Measurements from ENCODE around the gene MGRN1.

MGRN1 gene

DNA sequence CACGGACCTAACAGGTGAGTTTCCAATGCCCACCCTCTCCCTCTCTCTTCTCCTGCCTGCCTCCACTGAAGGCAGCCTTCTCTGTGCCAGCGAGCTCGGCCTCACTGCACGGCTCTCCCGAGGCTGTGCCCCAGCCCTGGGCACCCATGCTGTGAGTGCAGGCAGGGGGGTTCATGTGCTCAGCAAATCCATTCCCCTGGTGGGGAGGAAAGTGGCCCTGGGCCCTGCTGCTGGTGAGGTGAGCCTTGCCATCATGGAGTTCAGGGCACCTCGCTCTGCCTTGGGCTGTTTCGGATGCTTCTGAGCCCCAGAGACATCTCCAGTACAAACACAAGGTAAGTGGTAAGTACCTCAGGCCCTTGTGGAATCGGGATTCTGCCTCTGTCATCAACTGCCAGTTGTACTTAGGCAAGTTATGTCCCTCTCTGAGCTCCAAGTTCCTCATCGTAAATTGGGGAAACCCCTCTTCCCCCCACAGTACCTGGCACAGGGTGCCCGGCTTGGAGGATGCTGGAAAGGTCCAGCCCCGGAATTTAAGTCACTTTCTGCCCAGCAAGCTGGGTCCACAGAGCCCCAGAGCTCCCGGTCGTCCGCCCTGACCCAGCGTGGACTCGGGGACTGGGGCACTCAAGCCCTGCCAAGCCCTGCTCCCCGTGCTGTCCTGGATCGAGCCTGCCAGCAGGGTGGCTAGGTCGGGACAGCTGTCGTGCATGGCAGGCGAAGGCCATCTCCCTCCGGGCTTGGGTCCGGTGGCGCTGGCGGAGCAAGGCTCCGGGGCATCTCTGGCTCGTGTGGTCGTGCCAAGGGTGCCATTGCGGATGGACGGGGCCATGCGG lies 68.1 kb downstream of the MGRN1 start:
- 34% methylated on average over 31 of the region's 31 CpGs for WGBS
- H3K27me3 ChIP-seq (ENCODE audit: insufficient read depth, low read length): no peaks in the 10 kb centered on the region
- no peaks in the 10 kb centered on the region for H3K9me3 ChIP-seq (ENCODE audit: insufficient read depth, low read depth, low read length)
- peaks cover 28% of the 10 kb centered on the region for H3K36me3 ChIP-seq (ENCODE audit: insufficient read depth, low read length)
- peak overlapping the region; percentile 95 for H3K4me3 ChIP-seq (ENCODE audit: low read length)
- H3K27ac ChIP-seq (ENCODE audit: low read depth, low read length): peak overlapping the region; percentile 53; the same call in 1 of the 2 replicates
- peak overlapping the region; percentile 58 for H3K9ac ChIP-seq (ENCODE audit: low read depth, low read length)
- H3K4me1 ChIP-seq (ENCODE audit: insufficient read depth, low read length): no peaks in the 10 kb centered on the region

DNA sequence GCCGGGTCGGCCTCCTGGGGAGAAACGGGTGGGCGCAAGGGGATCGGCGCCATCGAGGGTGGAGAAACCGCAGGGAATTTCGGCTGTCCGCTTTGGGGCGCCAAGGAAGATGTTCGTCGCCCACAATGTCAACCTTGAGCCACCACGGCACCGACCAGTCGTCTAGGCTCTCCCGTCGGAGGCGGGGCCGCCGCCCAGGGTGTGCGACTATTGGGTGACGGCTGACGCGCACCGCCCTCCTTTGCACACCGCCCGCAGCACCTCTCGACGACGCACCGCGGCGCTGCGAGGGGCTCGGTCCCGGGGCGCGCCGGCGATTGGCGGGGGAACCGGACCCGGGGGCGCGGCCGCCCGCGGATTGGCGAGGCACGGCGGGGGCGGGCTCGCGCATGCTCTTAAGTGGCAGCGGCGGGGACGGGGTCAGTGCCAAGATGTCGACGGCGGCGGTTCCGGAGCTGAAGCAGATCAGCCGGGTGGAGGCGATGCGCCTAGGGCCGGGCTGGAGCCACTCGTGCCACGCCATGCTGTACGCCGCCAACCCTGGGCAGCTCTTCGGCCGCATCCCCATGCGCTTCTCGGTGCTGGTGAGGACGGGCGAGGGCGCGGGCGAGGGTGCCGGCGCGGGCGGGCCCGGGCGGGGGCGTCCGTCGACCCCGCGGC lies 68.8 kb downstream of the MGRN1 start, which contains the start of gene NUDT16L1:
Gene NUDT16L1 (plus strand): TSS at position 267 of the 660 bp plus-strand sequence. CDS start 165 bp downstream, at position 432.
- H3K4me1 ChIP-seq (ENCODE audit: insufficient read depth, low read length): no peaks in the 10 kb centered on the region
- under 1% methylated on average over 91 of the region's 91 CpGs for WGBS
- peak within 1 kb of the TSS; percentile 90 for H3K9ac ChIP-seq (ENCODE audit: low read depth, low read length)
- H3K27ac ChIP-seq (ENCODE audit: low read depth, low read length): peak within 1 kb of the TSS; percentile 84
- no peaks in the 10 kb centered on the region for H3K9me3 ChIP-seq (ENCODE audit: insufficient read depth, low read depth, low read length)
- H3K4me3 ChIP-seq (ENCODE audit: low read length): peak within 1 kb of the TSS; percentile 95
- H3K36me3 ChIP-seq (ENCODE audit: insufficient read depth, low read length): peaks cover 33% of the 10 kb centered on the region
- no peaks in the 10 kb centered on the region for H3K27me3 ChIP-seq (ENCODE audit: insufficient read depth, low read length)

DNA sequence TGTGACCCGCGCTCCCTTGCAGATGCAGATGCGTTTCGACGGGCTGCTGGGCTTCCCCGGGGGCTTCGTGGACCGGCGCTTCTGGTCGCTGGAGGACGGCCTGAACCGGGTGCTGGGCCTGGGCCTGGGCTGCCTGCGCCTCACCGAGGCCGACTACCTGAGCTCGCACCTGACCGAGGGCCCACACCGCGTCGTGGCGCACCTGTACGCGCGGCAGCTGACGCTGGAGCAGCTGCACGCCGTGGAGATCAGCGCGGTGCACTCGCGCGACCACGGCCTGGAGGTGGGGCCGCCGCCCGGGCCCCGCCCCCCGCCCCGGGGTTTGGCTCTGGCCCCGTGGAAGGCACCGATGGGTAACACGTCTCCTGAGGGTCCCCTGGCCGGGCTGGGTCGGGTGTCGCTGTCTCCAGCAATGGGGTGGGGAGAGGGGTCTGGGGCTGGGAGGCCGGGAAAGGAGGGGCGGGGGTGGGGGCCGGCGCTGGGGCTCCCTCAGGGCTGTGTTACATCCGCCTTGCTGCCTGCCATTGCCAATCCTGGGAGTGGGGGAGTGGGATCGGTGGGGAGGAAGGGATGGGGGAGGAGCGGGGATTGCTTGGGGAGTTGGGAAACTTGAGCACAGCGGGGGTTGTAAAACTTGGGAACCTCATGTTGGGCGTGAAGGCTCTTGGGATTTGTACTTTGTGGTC lies 69.5 kb downstream of the MGRN1 start:
- Histone ChIP-seq H3K27me3 (ENCODE audit: insufficient read depth, low read length) (no peaks in the 10 kb centered on the region), H3K9ac (ENCODE audit: low read depth, low read length) (peak overlapping the region; percentile 90), H3K27ac (ENCODE audit: low read depth, low read length) (peak overlapping the region; percentile 84), H3K36me3 (ENCODE audit: insufficient read depth, low read length) (peaks cover 39% of the 10 kb centered on the region), H3K4me1 (ENCODE audit: insufficient read depth, low read length) (no peaks in the 10 kb centered on the region), H3K4me3 (ENCODE audit: low read length) (peak overlapping the region; percentile 95), H3K9me3 (ENCODE audit: insufficient read depth, low read depth, low read length) (no peaks in the 10 kb centered on the region)
- under 1% methylated on average over 54 of the region's 54 CpGs for WGBS

DNA sequence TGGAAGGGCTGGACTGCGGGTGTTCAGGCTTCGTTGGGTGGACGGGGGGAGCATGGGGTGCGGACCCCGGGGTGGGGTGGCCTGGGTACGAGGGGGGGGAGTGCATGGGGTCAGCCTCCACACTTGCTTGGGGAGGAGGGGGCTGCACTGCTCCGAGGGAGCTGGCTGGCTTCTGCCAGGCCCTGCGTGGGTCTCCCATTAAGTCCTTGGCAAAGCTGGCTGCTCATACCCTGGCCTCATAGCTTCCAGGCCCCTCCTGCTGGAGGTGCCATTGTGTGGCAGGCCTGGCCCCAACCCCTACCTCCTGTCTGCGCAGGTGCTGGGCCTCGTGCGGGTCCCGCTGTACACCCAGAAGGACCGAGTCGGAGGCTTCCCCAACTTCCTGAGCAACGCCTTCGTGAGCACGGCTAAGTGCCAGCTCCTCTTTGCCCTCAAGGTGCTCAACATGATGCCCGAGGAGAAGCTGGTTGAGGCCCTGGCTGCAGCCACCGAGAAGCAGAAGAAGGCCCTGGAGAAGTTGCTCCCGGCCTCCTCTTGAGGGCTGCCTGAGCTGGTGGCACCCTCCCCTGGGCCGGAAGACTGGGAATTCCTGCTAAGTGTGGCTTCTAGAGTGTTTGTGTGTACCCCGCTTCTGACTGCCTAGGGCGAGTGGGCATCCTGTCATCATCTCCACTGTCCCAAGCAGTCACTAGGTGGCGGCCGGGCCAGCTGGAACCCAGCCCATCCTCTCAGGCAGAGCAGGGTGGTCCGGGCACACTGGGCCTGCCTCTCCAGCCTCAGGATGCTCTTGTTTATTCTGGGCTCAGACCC lies 70.2 kb downstream of the MGRN1 start:
- Histone ChIP-seq H3K9ac (ENCODE audit: low read depth, low read length) (no peak overlapping the region), H3K4me1 (ENCODE audit: insufficient read depth, low read length) (no peaks in the 10 kb centered on the region), H3K36me3 (ENCODE audit: insufficient read depth, low read length) (peaks cover 47% of the 10 kb centered on the region), H3K9me3 (ENCODE audit: insufficient read depth, low read depth, low read length) (no peaks in the 10 kb centered on the region), H3K27ac (ENCODE audit: low read depth, low read length) (no peak overlapping the region), H3K27me3 (ENCODE audit: insufficient read depth, low read length) (no peaks in the 10 kb centered on the region), H3K4me3 (ENCODE audit: low read length) (peak overlapping the region; percentile 95)
- WGBS: 80% methylated on average over 26 of the region's 26 CpGs

DNA sequence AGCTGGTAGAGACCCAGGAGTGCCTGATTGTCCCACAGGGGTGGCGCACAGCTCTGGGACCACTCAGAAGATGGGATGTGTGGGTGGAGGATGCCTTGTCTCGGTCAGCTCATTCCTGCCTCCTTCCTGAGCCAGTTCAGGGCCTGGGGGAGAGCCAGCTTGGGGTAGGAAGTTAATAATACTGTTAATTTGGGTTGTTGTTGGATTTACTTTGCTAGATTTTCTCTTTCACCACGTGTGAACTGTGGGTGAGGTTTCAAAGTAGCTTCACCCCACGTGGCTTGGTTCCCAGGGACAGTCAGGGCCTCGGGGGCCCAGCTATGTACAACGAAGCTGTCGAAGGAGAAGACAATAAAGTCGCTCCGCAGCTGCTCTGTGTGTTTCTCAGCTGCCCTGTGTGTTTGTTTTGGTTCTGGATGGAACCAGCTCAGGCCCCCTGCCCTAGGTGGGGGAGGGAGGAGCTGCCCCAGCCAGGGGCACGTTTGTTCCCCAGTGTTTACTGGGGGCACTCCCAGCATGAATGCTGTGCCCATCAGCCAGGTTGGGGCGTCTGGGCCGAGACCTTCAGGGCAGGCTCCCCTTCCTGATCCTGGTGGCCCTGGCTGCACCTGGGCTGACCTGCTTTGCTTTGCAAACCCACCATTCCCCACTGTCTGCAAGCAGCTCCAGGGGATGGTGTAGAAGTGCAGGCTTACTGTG lies 71.0 kb downstream of the MGRN1 start:
- no peak overlapping the region for H3K9ac ChIP-seq (ENCODE audit: low read depth, low read length)
- no peak overlapping the region for H3K4me3 ChIP-seq (ENCODE audit: low read length)
- WGBS: 90% methylated on average over 12 of the region's 12 CpGs

DNA sequence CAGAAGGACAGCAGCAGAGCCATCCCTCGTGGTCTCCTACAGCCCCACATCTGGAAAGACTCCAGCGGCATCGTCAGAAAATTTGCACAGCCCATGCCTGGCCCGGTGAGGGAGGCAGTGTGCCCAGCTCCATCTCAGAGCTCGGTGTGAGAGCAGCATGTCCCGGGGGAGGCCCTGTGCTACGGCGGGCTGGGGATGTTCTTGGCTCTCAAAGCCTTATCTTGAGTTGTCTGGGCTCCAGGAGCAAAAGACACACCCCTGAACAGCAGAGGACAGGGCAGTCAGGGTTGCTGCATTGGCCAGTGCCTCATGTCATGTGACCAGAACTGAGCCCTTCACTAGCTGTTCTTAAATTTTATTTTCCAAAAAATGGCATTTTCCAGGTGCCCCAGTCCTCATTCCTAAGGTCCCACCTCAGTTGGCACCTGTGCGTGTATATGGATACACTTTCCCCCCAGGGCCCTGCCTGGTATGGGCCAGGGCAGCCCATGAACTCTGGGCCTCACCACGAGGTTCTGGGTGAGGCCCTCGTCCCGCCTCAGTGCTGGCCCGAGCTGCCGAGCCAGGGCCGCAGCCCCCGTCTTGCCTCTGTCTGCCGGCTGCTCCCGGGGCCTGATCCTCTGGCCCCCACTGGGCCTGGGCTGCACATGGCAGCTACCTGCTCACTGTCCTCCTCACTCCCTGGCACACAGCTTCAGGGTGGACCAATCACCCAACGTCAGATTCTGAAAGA lies 71.7 kb downstream of the MGRN1 start:
- peaks cover 60% of the 10 kb centered on the region for H3K36me3 ChIP-seq (ENCODE audit: insufficient read depth, low read length)
- H3K9ac ChIP-seq (ENCODE audit: low read depth, low read length): no peak overlapping the region

More for the DNA sequence above, 71.0 kb downstream of the MGRN1 start:
- peak overlapping the region; percentile 35; the same call in 1 of the 2 replicates for H3K27ac ChIP-seq (ENCODE audit: low read depth, low read length)
- H3K36me3 ChIP-seq (ENCODE audit: insufficient read depth, low read length): peaks cover 53% of the 10 kb centered on the region
- no peaks in the 10 kb centered on the region for H3K4me1 ChIP-seq (ENCODE audit: insufficient read depth, low read length)
- H3K9me3 ChIP-seq (ENCODE audit: insufficient read depth, low read depth, low read length): no peaks in the 10 kb centered on the region
- no peaks in the 10 kb centered on the region for H3K27me3 ChIP-seq (ENCODE audit: insufficient read depth, low read length)

DNA sequence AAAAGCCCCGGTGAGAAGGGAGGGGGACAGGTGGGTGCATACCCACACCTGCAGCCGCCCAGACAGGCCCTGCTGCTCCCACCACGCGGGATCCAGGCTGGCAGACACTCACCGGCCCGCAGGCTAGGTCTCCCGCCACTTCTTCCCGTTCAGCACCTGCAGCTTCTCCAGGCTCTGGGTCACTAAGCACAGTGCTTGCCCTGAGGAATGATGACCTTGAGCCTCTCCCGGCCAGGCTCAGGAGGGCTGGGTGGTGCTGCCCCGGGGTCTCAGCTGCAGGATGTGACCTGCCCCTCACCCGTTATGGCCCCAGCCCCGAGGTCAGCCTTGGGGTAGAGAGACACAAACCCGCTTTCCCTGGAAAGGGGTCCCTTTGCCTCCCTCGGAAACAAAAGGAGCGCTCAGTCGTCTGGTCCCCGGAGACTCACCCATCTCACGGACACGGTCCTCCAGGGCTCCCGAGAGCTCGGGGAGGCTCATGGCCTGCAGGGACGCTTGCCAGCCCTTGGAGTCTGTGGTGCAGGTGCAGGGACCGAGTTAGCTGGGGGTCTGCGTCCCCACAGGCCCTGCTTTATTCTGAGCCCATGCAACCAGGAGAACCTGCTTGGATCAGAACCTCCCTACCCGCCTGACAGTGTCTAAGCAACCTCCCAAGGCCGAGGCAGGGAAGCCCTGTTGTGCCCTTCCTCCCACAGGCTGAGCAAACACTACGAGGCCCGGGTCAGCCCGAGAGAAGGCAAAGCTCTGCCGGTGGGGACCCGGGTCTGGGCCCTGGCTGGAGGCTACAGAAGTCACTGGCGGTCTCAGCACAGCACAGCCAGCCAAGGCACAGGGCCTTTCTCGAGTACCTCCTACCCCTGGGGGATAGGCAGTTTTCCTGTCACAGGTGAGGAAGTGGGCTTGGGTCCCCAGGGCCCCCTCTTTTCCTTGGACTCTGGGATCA lies 72.5 kb downstream of the MGRN1 start:
- no peaks in the 10 kb centered on the region for H3K9me3 ChIP-seq (ENCODE audit: insufficient read depth, low read depth, low read length)
- no peaks in the 10 kb centered on the region for H3K27me3 ChIP-seq (ENCODE audit: insufficient read depth, low read length)
- no peak overlapping the region for H3K27ac ChIP-seq (ENCODE audit: low read depth, low read length)
- peaks cover 67% of the 10 kb centered on the region for H3K36me3 ChIP-seq (ENCODE audit: insufficient read depth, low read length)
- no peak overlapping the region for H3K4me3 ChIP-seq (ENCODE audit: low read length)
- H3K9ac ChIP-seq (ENCODE audit: low read depth, low read length): no peak overlapping the region
- H3K4me1 ChIP-seq (ENCODE audit: insufficient read depth, low read length): no peaks in the 10 kb centered on the region
- 96% methylated on average over 33 of the region's 33 CpGs for WGBS

More for the DNA sequence above, 71.7 kb downstream of the MGRN1 start:
- Histone ChIP-seq H3K27ac (ENCODE audit: low read depth, low read length) (no peak overlapping the region; the same call in 1 of the 2 replicates), H3K4me1 (ENCODE audit: insufficient read depth, low read length) (no peaks in the 10 kb centered on the region), H3K4me3 (ENCODE audit: low read length) (no peak overlapping the region), H3K9me3 (ENCODE audit: insufficient read depth, low read depth, low read length) (no peaks in the 10 kb centered on the region), H3K27me3 (ENCODE audit: insufficient read depth, low read length) (no peaks in the 10 kb centered on the region)
- 94% methylated on average over 19 of the region's 19 CpGs for WGBS

DNA sequence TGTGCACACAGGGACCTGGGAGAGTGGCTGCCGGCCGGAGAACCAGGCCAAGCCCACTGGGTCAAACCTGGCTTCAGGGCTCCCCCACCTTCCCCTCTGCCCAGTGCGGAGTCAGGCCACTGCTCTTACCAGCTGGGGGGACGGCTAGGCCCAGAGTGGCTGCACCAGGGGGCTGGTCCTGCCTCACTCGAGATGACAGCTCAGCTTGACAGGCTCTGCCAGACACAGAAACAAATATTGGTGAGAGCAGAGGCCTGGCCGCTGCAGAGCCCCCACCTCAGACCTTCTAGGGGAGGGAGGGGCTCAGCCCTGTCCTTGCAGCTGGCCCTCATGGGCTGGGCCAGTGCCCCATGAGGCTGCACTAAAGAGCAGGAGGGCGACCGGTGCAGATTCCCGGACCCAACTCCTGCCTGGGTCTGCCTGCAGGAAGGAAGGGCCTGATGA lies 73.2 kb downstream of the MGRN1 start:
- Histone ChIP-seq H3K36me3 (ENCODE audit: insufficient read depth, low read length) (peaks cover 74% of the 10 kb centered on the region), H3K9ac (ENCODE audit: low read depth, low read length) (no peak overlapping the region), H3K4me1 (ENCODE audit: insufficient read depth, low read length) (no peaks in the 10 kb centered on the region), H3K27me3 (ENCODE audit: insufficient read depth, low read length) (no peaks in the 10 kb centered on the region), H3K4me3 (ENCODE audit: low read length) (no peak overlapping the region), H3K9me3 (ENCODE audit: insufficient read depth, low read depth, low read length) (no peaks in the 10 kb centered on the region), H3K27ac (ENCODE audit: low read depth, low read length) (no peak overlapping the region)
- WGBS: 95% methylated on average over 9 of the region's 9 CpGs
